Kidney (tissue), 14 donors: Measurements from ENCODE around the gene KAT7. TPM values are rescaled to one million over a fixed set of nuclear protein-coding genes. Genes with fewer than 3 reads are reported as not detected.

Source experiments
- DNase-seq, 5 donors: peaks; one replicate each; pipeline ENCODE4 v3.0.0-alpha.2; 2013 to 2020
- FAIRE-seq: peaks from 2 replicates; lab custom pipeline; 2012; peaks lifted over from hg19 to GRCh38; lab: Jason Lieb, UNC
- H3K27ac ChIP-seq, 2 donors: one replicate each; pipeline ENCODE4 v1.7.0; 2013; ENCODE audit warnings: low read depth in 2 of 2, low read length in 2 of 2, inconsistent platforms in 1 of 2
- H3K27me3 ChIP-seq: one replicate; pipeline ENCODE4 v1.7.1; 2013; ENCODE audit warnings: low read length, inconsistent platforms; ENCODE audit not compliant: control insufficient read depth, insufficient read depth
- H3K36me3 ChIP-seq, 3 donors: one replicate each; pipeline versions ENCODE4 v1.7.0 to v1.7.1; 2013; ENCODE audit warnings: low read length in 3 of 3, control low read depth in 1 of 3, inconsistent platforms in 1 of 3; ENCODE audit not compliant: insufficient read depth in 3 of 3, control insufficient read depth in 2 of 3
- H3K4me1 ChIP-seq, 3 donors: one replicate each; pipeline versions ENCODE4 v1.7.0 to v1.7.1; 2013; ENCODE audit warnings: low read length in 3 of 3, inconsistent platforms in 1 of 3, low read depth in 1 of 3; ENCODE audit not compliant: control insufficient read depth in 2 of 3, insufficient read depth in 2 of 3
- H3K4me3 ChIP-seq, 3 donors: one replicate each; pipeline versions ENCODE4 v1.7.0 to v1.8.1; 2013; ENCODE audit warnings: low read length in 3 of 3, control low read depth in 1 of 3, inconsistent platforms in 1 of 3
- H3K9ac ChIP-seq, 3 donors: one replicate each; pipeline versions ENCODE4 v1.7.0 to v1.7.1; 2013; ENCODE audit warnings: low read length in 3 of 3, control low read depth in 1 of 3, inconsistent platforms in 1 of 3
- H3K9me3 ChIP-seq, 3 donors: one replicate each; pipeline versions ENCODE4 v1.7.0 to v1.7.1; 2013; ENCODE audit warnings: low read length in 3 of 3, control low read depth in 1 of 3, inconsistent platforms in 1 of 3; ENCODE audit not compliant: control insufficient read depth in 2 of 3, insufficient read depth in 1 of 3
- CTCF ChIP-seq: IDR thresholded peaks from 3 replicates; pipeline ENCODE4 v1.5.1; 2012; ENCODE audit warnings: mild to moderate bottlenecking, moderate library complexity, borderline replicate concordance; ENCODE audit not compliant: insufficient read depth; ENCODE audit errors: extremely low read depth
- intact Hi-C: fragments of 100-400 bp; cut with DNase I; formaldehyde crosslinking; loops from one replicate; pipeline ENCODE4 v1.11.1; 2022
- polyA plus RNA-seq: library from polyadenylated mRNA; stranded (reverse); fragments of 350-450 nt; fragmentation: Illumina TruSeq; extraction: RNeasy Lipid Tissue Mini Kit (QIAGEN cat#74804); gene quantifications from one replicate; pipeline ENCODE4 v1.2.3, GENCODE V29; 2014; ENCODE audit warnings: low read depth, low replicate concordance; ENCODE audit not compliant: insufficient read depth
- total RNA-seq: library from RNA; stranded (reverse); fragmentation: NEBNext Ultra II Directional; extraction: Animal tissue kit (Norgen Biotek cat#: 25700); gene quantifications from one replicate; pipeline ENCODE4 v1.2.1, GENCODE V29; 2021
- donor health status: control.
- donor health status: control.
- donor health status: control.
- donor health status: control.
- donor health status: control.
- donor health status: DM: yes; HTN: yes; CAD: no.
- donor health status: Normal renal cell carcinoma (clear cell type).

Gene KAT7
- total and polyA plus RNA-seq, 2 donors from 2014 or later: 18.4 to 76.9 TPM

GRCh38 chr17:49882434-49882833 lies 94.0 kb downstream of the KAT7 start:
- no peak for DNase-seq
- no peak for FAIRE-seq
- H3K9ac ChIP-seq: no peak overlapping the region
- no peak overlapping the region for H3K27ac ChIP-seq
- no peaks in the 10 kb centered on the region for H3K27me3 ChIP-seq
- no peaks in the 10 kb centered on the region for H3K9me3 ChIP-seq
- TF ChIP-seq CTCF: no peak
- no peaks in the 10 kb centered on the region for H3K36me3 ChIP-seq
- intact Hi-C loops: no loop called here
- peaks cover 0 to 2% (median 0%) of the 10 kb centered on the region in 3 donors for H3K4me1 ChIP-seq
- H3K4me3 ChIP-seq: no peak overlapping the region

Other genes starting within 250 kb of the KAT7 start
- gene NXPH3, start 212.8 kb upstream of the KAT7 start, total RNA-seq: 0.98 TPM
- gene NXPH3, start 212.8 kb upstream of the KAT7 start, polyA plus RNA-seq: 1.2 TPM
- gene SPOP, start 110.6 kb upstream of the KAT7 start, total RNA-seq: 73.8 TPM
- gene SPOP, start 110.6 kb upstream of the KAT7 start, polyA plus RNA-seq: 28.2 TPM
- 56.6 TPM for gene SLC35B1, start 80.7 kb upstream of the KAT7 start, total RNA-seq
- gene SLC35B1, start 80.7 kb upstream of the KAT7 start, polyA plus RNA-seq: 83.7 TPM
- gene FAM117A, start 24.6 kb upstream of the KAT7 start, total RNA-seq: 12.9 TPM
- gene FAM117A, start 24.6 kb upstream of the KAT7 start, polyA plus RNA-seq: 11.1 TPM
- gene TAC4, start 59.4 kb downstream of the KAT7 start, total RNA-seq: 0.47 TPM
- gene TAC4, start 59.4 kb downstream of the KAT7 start, polyA plus RNA-seq: not detected
- gene DLX4, start 180.5 kb downstream of the KAT7 start, total RNA-seq: 0.44 TPM
- gene DLX4, start 180.5 kb downstream of the KAT7 start, polyA plus RNA-seq: not detected
- gene DLX3, start 206.5 kb downstream of the KAT7 start, total RNA-seq: 0.41 TPM
- 0.47 TPM for gene DLX3, start 206.5 kb downstream of the KAT7 start, polyA plus RNA-seq